ENCODE results near the gene UBE2Q1.

UBE2Q1 gene

DNA sequence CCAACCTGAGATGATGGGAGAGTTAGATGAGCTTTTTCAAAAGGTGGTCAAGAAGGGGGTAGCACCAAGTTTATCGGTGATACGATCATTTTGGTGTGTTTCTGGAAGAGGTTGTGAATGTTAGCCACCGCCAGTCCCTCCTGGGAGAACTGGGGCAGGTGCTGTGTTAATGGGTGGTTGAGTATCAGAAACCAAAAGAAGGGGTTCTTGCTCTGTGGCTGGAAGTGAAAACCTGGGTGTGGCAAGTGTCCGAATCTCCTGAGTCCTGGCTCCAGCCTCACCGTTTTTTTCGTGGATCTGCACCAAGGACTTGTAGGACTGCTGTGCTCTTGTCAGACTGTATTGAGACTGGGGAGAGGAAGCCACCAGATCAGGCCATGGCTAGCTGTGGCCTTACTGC, 7.8 kb downstream of the UBE2Q1 start:
- Histone ChIP-seq H3K9ac (peak overlapping the region in 4 of 11 experiments; percentile 5 to 57 (median 35); a peak in 2 of 22 replicates), H3K9me3 (replicated peaks in 1 of 11) (no peaks in the 10 kb centered on the region), H3K27ac (no peak overlapping the region), H3K36me3 (peaks cover 71 to 85% (median 80%) of the 10 kb centered on the region in 11 experiments), H4K20me1 (peaks cover 30 to 91% (median 81%) of the 10 kb centered on the region in 11 experiments; a peak in 21 of 22 replicates), H3K27me3 (no peaks in the 10 kb centered on the region), H3K4me2 (no peak overlapping the region), H3K4me3 (no peak overlapping the region), H3K4me1 (peaks cover 0 to 60% (median 17%) of the 10 kb centered on the region in 10 experiments; a peak in 18 of 20 replicates)
- TF ChIP-seq Cebpa-rat (IDR thresholded peaks at IDR 0.05) = no peak

DNA sequence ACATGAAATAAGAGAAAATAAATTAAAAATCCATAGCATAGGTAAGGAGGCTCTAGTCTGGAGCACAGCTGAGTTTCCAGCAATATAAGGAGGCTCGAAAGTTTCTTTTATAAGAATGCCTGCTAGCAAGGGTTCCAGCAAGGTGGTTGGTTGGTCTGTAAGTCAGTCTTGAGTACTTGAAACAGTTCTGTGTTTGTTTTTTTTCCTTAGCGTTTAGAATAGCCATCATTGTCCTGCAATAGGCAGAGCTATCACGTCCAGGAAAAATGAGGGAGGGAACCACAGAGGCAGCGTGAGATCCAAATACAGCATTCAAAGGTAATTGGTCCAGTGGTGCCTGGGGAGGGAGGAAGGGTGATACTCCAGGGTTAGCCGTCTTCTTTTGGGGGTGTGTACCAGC, 8.4 kb downstream of the UBE2Q1 start:
- H4K20me1 ChIP-seq = peaks cover 30 to 85% (median 75%) of the 10 kb centered on the region in 11 experiments; a peak in 21 of 22 replicates
- no peak overlapping the region for H3K27ac ChIP-seq
- H3K4me1 ChIP-seq = peaks cover 0 to 56% (median 14%) of the 10 kb centered on the region in 10 experiments; a peak in 18 of 20 replicates
- H3K9me3 ChIP-seq (replicated peaks in 1 of 11) = no peaks in the 10 kb centered on the region
- peaks cover 66 to 79% (median 74%) of the 10 kb centered on the region in 11 experiments for H3K36me3 ChIP-seq
- peak overlapping the region in 2 of 11 experiments; percentile 19 to 49; a peak in 2 of 22 replicates for H3K4me2 ChIP-seq
- peak overlapping the region in 1 of 11 experiments; percentile 25; a peak in 1 of 22 replicates for H3K9ac ChIP-seq
- no peak overlapping the region for H3K4me3 ChIP-seq
- no peak for TF ChIP-seq Cebpa-rat (IDR thresholded peaks at IDR 0.05)
- no peaks in the 10 kb centered on the region for H3K27me3 ChIP-seq

DNA sequence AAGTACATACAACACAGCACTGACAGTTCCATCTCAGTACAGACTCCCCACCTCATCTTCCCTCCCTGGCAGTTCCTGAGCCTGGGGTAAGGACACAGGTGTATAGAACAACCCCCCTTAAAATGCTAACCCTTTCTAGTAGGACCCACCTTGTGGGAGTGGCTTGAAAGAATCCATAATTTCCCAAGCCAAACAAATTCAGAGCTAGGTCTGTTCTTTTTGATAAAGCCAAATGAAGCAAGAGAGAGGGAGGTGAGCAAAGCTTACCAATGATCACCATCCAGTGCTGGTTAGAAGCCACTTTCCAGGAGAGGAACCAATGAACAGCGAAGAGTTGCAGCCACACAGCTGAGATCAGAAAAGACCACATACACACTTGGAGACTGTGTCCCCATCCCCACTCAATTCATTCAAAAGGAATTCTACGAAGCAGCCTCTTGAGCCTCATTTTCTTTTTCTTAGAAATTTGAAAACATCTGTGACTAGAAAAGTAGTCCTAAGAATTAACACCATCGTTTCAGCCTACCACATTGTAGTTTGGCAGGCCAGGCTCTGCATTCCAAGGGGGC, 9.2 kb downstream of the UBE2Q1 start:
- no peak for TF ChIP-seq Cebpa-rat (IDR thresholded peaks at IDR 0.05)
- peak overlapping the region in 10 of 11 experiments; percentile 0 to 61 (median 20); a peak in 14 of 22 replicates for H3K4me2 ChIP-seq
- peaks cover 30 to 77% (median 67%) of the 10 kb centered on the region in 11 experiments; a peak in 21 of 22 replicates for H4K20me1 ChIP-seq
- H3K9me3 ChIP-seq (replicated peaks in 1 of 11) = no peaks in the 10 kb centered on the region
- peaks cover 58 to 71% (median 66%) of the 10 kb centered on the region in 11 experiments for H3K36me3 ChIP-seq
- H3K27ac ChIP-seq = peak overlapping the region in 2 of 11 experiments; percentile 4 to 32; a peak in 2 of 22 replicates
- H3K4me3 ChIP-seq = no peak overlapping the region
- peaks cover 0 to 51% (median 16%) of the 10 kb centered on the region in 10 experiments; a peak in 18 of 20 replicates for H3K4me1 ChIP-seq
- H3K9ac ChIP-seq = peak overlapping the region in 9 of 11 experiments; percentile 4 to 56 (median 39); a peak in 9 of 22 replicates
- no peaks in the 10 kb centered on the region for H3K27me3 ChIP-seq

DNA sequence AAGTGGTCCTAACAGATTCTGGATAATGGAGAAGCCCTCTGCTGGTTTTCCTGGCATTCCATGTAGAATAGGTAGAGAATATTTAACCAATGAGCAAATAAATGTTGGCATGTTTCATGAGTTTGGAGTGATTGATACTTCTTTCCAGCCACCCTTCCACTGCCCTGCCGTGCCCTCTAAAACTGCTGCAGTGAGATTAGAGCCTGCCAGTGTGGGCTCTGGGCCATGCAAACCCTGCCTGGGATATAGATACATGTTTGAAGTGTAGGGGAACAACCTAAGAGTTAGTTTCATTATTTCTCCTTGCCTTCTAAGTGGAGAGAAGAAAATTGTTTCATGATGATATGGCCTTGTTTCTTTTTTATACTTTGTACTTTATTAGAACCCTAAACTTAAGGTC, 10.4 kb downstream of the UBE2Q1 start:
- no peaks in the 10 kb centered on the region for H3K9me3 ChIP-seq (replicated peaks in 1 of 11)
- H3K36me3 ChIP-seq = peaks cover 45 to 59% (median 53%) of the 10 kb centered on the region in 11 experiments
- H3K4me2 ChIP-seq = peak overlapping the region in 2 of 11 experiments; percentile 36 to 61; a peak in 4 of 22 replicates
- peaks cover 24 to 64% (median 56%) of the 10 kb centered on the region in 11 experiments; a peak in 21 of 22 replicates for H4K20me1 ChIP-seq
- H3K27me3 ChIP-seq = no peaks in the 10 kb centered on the region
- peaks cover 0 to 48% (median 16%) of the 10 kb centered on the region in 10 experiments; a peak in 18 of 20 replicates for H3K4me1 ChIP-seq
- no peak overlapping the region for H3K4me3 ChIP-seq
- TF ChIP-seq Cebpa-rat (IDR thresholded peaks at IDR 0.05) = no peak
- H3K27ac ChIP-seq = peak overlapping the region in 1 of 11 experiments; percentile 25; a peak in 1 of 22 replicates
- H3K9ac ChIP-seq = peak overlapping the region in 4 of 11 experiments; percentile 20 to 51 (median 42); a peak in 1 of 22 replicates

DNA sequence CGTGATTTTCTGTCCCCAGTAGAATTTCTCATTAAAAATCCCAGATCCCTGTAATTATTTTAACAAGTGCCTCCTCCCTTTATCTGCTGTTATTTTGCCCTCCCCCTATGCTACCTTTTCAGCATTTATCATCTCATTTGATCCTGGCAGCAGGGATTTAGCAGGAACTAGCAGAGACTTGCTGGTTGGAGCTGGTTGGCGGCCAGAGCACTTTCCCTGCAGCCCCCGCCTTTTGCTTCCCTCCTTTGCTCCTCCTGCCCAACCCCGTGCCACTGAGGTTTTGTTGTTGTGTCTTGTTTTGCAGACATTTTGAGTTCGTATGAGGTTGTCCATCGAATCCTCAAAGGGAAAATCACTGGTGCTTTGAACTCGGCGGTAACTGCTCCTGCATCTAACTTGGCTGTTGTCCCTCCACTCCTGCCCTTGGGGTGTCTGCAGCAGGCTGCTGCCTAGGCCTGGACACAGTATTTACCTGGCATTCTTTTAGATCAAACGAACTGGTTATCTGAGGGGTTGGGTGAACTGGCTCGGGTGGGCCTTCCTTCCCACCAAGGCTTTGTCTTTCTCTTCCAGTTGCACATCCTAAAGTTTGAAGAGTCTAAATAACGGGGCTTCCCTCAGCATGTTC, 11.2 kb downstream of the UBE2Q1 start:
- Histone ChIP-seq H4K20me1 (peaks cover 22 to 57% (median 48%) of the 10 kb centered on the region in 11 experiments; a peak in 21 of 22 replicates), H3K27me3 (no peaks in the 10 kb centered on the region), H3K9me3 (replicated peaks in 1 of 11) (no peaks in the 10 kb centered on the region), H3K36me3 (peaks cover 37 to 51% (median 45%) of the 10 kb centered on the region in 11 experiments), H3K4me2 (peak overlapping the region in 2 of 11 experiments; percentile 36 to 61; a peak in 4 of 22 replicates), H3K4me3 (no peak overlapping the region), H3K9ac (peak overlapping the region in 3 of 11 experiments; percentile 1 to 20 (median 6); a peak in 1 of 22 replicates), H3K27ac (no peak overlapping the region; a peak in 1 of 22 replicates), H3K4me1 (peaks cover 0 to 45% (median 16%) of the 10 kb centered on the region in 10 experiments; a peak in 18 of 20 replicates)
- no peak for TF ChIP-seq Cebpa-rat (IDR thresholded peaks at IDR 0.05)

DNA sequence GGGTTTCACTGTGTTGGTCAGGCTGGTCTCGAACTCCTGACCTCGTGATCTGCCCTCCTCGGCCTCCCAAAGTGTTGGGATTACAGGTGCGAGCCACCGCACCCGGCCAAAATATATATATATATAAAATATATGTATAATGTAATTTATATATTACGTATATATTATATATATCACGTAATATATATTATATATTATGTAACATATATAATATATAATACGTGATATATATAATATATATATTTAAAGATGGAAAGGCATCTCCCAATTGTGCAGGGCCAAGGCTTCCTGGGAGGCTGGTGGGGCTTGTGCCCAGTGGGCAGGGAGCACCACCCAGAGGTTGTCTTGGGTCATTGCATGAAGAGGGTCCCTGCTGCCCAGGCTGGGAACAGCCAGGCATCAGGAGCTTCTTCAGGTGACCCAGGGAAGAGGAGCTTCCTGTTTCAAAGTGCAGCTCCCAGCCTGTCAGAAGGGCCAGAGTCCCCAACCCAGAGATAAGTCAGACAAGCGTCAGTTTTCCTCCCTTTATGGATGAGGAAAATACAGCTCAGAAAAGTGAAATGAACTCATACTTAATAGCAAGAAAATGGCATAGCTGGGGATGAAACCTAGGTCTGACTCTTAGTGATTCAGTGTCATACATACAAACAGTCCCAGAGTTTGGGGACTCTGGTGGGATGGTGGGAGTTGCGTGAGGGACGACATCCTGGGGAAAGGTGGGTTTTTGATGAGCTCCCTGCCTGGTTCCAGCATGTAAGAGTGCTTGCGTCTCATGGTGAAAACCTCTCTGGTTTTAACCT, 12.0 kb downstream of the UBE2Q1 start:
- H3K9me3 ChIP-seq (replicated peaks in 1 of 11) = no peaks in the 10 kb centered on the region
- no peak overlapping the region for H3K4me2 ChIP-seq
- H3K9ac ChIP-seq = 0 out of 22 replicates have a peak overlapping the region, but pooled peaks of 1 of the 11 experiments have one; percentile 1
- no peak overlapping the region for H3K4me3 ChIP-seq
- TF ChIP-seq Cebpa-rat (IDR thresholded peaks at IDR 0.05) = no peak
- peaks cover 18 to 50% (median 41%) of the 10 kb centered on the region in 11 experiments; a peak in 21 of 22 replicates for H4K20me1 ChIP-seq
- H3K4me1 ChIP-seq = peaks cover 0 to 45% (median 16%) of the 10 kb centered on the region in 10 experiments; a peak in 18 of 20 replicates
- peaks cover 29 to 43% (median 38%) of the 10 kb centered on the region in 11 experiments for H3K36me3 ChIP-seq
- H3K27ac ChIP-seq = no peak overlapping the region; a peak in 1 of 22 replicates
- H3K27me3 ChIP-seq = no peaks in the 10 kb centered on the region

DNA sequence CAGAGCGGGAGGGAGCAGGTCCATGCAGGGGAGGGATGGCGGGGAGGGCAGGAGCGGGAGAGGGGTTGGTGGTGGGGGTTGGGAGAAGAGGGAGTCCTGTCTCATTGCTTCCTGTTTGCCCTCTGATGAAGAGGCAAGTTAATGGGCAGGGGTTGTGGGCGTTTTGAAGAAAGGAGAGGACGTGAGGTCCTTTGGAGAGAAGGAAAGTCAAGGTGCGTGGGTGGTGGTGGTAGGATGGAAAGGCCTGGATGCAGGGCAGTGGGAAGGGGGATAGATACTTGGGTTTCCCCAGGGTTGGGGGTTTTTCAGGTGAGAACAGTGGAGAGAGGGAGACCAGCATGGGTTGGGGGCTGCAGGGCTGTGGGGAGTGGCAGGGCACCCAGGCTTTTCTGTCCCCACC, 17.2 kb downstream of the UBE2Q1 start:
- no peak overlapping the region for H3K4me3 ChIP-seq
- peaks cover 0 to 11% (median 0%) of the 10 kb centered on the region in 10 experiments; a peak in 1 of 20 replicates for H3K4me1 ChIP-seq
- no peaks in the 10 kb centered on the region for H4K20me1 ChIP-seq
- no peak overlapping the region for H3K9ac ChIP-seq
- TF ChIP-seq Cebpa-rat (IDR thresholded peaks at IDR 0.05) = no peak
- no peaks in the 10 kb centered on the region for H3K9me3 ChIP-seq (replicated peaks in 1 of 11)
- no peaks in the 10 kb centered on the region for H3K36me3 ChIP-seq
- no peaks in the 10 kb centered on the region for H3K27me3 ChIP-seq
- no peak overlapping the region for H3K4me2 ChIP-seq
- H3K27ac ChIP-seq = no peak overlapping the region
